AG04450 (cell line): ENCODE measurements around the gene DNAJB4. TPM values are rescaled to one million over a fixed set of nuclear protein-coding genes. Genes with fewer than 3 reads are reported as not detected.
"Not testable (repeated sequence)": the region's sequence is repeated elsewhere in the genome, so short reads cannot be mapped to it uniquely, and the experiment has no call there.

Experiments used
- CTCF ChIA-PET: fragments of 300-600, 350-600 bp; formaldehyde crosslinking; extraction: SDS; loops from one replicate; lab custom pipeline; 2022; ENCODE audit warnings: antibody characterized with exemption, inconsistent platforms; lab: Charles Lee
- POLR2A ChIA-PET: fragments of 350-600 bp; formaldehyde crosslinking; extraction: SDS; loops from one replicate; lab custom pipeline; 2021; ENCODE audit warnings: antibody characterized with exemption, inconsistent platforms; lab: Yijun Ruan, JAX
- DNase-seq: peaks from one replicate; pipeline ENCODE4 v3.0.0-alpha.2; 2011; ENCODE audit warnings: low read depth, low spot score
- H3K27ac ChIP-seq: one replicate; pipeline ENCODE4 v1.5.1; 2012; ENCODE audit warnings: low read depth, low read length, control low read depth
- H3K27me3 ChIP-seq: one replicate; pipeline ENCODE4 v1.6.0; 2012; ENCODE audit warnings: low read length; ENCODE audit not compliant: control insufficient read depth, insufficient read depth
- H3K4me3 ChIP-seq: 2 replicates; pipeline ENCODE4 v1.5.1; 2011; ENCODE audit warnings: mild to moderate bottlenecking, low read depth, low read length, control low read depth
- H3K9me3 ChIP-seq: 2 replicates; pipeline ENCODE4 v1.5.1; 2012; ENCODE audit warnings: low read length; ENCODE audit not compliant: control insufficient read depth, insufficient read depth
- CTCF ChIP-seq: IDR thresholded peaks from 2 replicates; pipeline ENCODE4 v1.5.1; 2011; ENCODE audit warnings: low read depth, low read length, control low read depth, inconsistent platforms
- polyA plus RNA-seq: library from polyadenylated mRNA; depleted of rRNA; stranded (reverse); fragments of >200 nt; gene quantifications from 2 replicates; pipeline ENCODE4 v1.2.3, GENCODE V29; 2011

DNAJB4 gene
- polyA plus RNA-seq, 1 experiment, result 51.6 TPM

DNA sequence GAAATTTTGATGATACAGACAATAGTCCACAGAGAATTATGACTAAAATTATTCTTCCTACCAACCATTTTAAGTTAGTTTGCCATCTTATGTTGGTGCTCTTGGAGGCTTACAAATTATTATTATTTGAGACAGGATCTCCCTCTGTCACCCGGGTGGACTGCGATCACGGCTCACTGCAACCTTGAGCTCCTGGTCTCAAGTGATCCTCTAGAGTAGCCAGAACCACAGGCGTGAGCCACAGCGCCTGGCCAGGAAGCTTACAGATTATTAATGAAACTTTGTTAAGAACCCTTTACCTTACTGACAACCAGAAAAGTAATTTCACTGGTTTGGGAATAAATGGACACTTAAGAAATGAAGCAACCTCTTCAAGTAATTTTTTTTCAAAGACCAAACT lies 8.0 kb upstream of the DNAJB4 start:
- POLR2A ChIA-PET, result no interaction called here
- no peak for DNase-seq
- Histone ChIP-seq H3K9me3 (no peaks in the 10 kb centered on the region), H3K4me3 (no peak overlapping the region), H3K27me3 (no peaks in the 10 kb centered on the region), H3K27ac (no peak overlapping the region)
- TF ChIP-seq CTCF, result no peak
- CTCF ChIA-PET, result no interaction called here

- CTCF ChIA-PET, result interaction anchor here (0.8 kb wide), 1 partner anchor 114 kb away, joined by 3 read pairs; no protein-coding TSS in a partner anchor
- POLR2A ChIA-PET, DNase-seq: not testable (repeated sequence)
Observed at GRCh38 chr1:78000536-78000935, 4.2 kb upstream of the DNAJB4 start.

GRCh38 chr1:78003070-78003746 lies 1.5 kb upstream of the DNAJB4 start:
- no peak for DNase-seq
- H3K27ac ChIP-seq, result no peak overlapping the region
- H3K27me3 ChIP-seq, result no peaks in the 10 kb centered on the region
- no peak for TF ChIP-seq CTCF
- ChIA-PET POLR2A (interaction anchor here (0.6 to 4.6 kb wide), 6 partner anchors 8 to 118 kb away, joined by 3 to 105 read pairs (median 4); partner anchors contain the start of gene FUBP1), CTCF (interaction anchor here (0.6 to 2.1 kb wide), 4 partner anchors 81 to 112 kb away, joined by 3 to 8 read pairs (median 4); no protein-coding TSS in a partner anchor)
- H3K4me3 ChIP-seq, result peak overlapping the region; percentile 17; the same call in 1 of the 2 replicates
- no peaks in the 10 kb centered on the region for H3K9me3 ChIP-seq

More at GRCh38 chr1:78000536-78000935, 4.2 kb upstream of the DNAJB4 start:
- not testable (repeated sequence) for H3K9me3 ChIP-seq, H3K4me3 ChIP-seq, H3K27ac ChIP-seq, H3K27me3 ChIP-seq

DNA sequence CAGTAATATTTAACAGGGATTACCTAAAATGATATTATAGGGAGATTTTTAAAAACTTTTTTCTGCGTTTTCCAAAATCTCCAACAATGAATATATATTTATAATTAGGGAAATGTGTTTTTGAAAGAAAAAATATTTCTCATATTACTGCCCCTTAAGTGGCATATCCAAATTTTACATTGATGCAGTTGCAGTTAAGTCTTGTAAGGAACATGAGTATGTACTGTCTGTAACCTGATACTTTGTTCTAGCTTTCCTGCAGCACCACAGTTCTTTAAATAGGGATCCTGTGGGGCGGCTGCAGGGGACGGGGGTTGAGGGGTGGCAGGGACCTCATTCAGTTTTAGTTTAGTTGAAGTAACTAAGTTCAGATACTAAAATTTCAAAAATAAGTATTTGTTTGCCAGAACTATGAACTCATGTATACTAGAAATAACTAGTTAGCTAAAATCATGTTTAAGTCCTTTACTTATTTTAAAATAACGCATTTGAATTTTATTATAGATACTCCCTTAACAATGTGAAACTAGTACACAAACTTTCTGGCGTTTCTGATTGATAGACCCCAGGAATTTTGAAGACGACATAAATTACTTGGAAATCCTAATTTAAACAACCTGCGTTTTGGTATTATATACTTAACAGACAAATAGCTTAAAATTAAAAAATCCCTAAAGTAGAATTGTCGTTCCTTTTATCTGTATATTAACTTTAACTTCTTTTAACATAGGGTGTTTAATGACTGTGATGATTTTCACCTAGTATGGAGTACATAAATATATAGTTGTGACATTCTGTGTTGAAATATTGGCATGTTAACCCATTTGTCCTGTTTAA lies 639 bp upstream of the DNAJB4 start:
- Histone ChIP-seq H3K9me3 (no peaks in the 10 kb centered on the region), H3K27me3 (no peaks in the 10 kb centered on the region), H3K4me3 (peak overlapping the region; percentile 74), H3K27ac (peak overlapping the region; percentile 53)
- ChIA-PET CTCF (interaction anchor here (0.6 to 3.6 kb wide), 5 partner anchors 23 to 110 kb away, joined by 3 to 40 read pairs (median 3); partner anchors contain the start of gene FUBP1), POLR2A (interaction anchor here (0.6 to 4.6 kb wide), 20 partner anchors 7 to 618 kb away, joined by 3 to 105 read pairs (median 4); partner anchors contain the start of genes FUBP1 and NEXN)
- DNase-seq, result peak; percentile 36
- no peak for TF ChIP-seq CTCF

- H3K9me3 ChIP-seq, result no peaks in the 10 kb centered on the region
- H3K27me3 ChIP-seq, result no peaks in the 10 kb centered on the region
- TF ChIP-seq CTCF, result no peak
- H3K27ac ChIP-seq, result no peak overlapping the region
- CTCF ChIA-PET, result interaction anchor here (0.6 to 3.6 kb wide), 5 partner anchors 10 to 108 kb away, joined by 3 to 40 read pairs (median 3); partner anchors contain the start of gene FUBP1
- POLR2A ChIA-PET, result interaction anchor here (1.0 to 4.6 kb wide), 11 partner anchors 26 to 322 kb away, joined by 3 to 105 read pairs (median 5); partner anchors contain the start of genes FUBP1 and NEXN
- no peak for DNase-seq
- H3K4me3 ChIP-seq, result peak overlapping the region; percentile 74
Observed at GRCh38 chr1:78005448-78005722, 646 bp downstream of the DNAJB4 start.
